ENCODE results near the gene VAMP5.

GRCh38 chr2:85611217-85611704 is 27.0 kb downstream of the VAMP5 start:
- TF ChIP-seq CTCF (IDR thresholded peaks at IDR 0.05) (no peak), EZH2 (IDR thresholded peaks at IDR 0.05; ENCODE audit: borderline replicate concordance, insufficient read depth, low read depth, low read length, poor library complexity, severe bottlenecking) (no peak)

Data from B cell (primary cell).